HG03060 (cell line): ENCODE data around the gene MYO7A.
"Not testable (repeated sequence)": the region's sequence is repeated elsewhere in the genome, so short reads cannot be mapped to it uniquely, and the experiment has no call there.

Experiments used
- ATAC-seq: cut with Tn5 transposase; IDR thresholded peaks from one replicate; pipeline ENCODE4 v1.9.1; 2021; ENCODE audit warnings: low read depth, moderate number of reproducible peaks; ENCODE audit not compliant: unreplicated experiment

The MYO7A gene

DNA sequence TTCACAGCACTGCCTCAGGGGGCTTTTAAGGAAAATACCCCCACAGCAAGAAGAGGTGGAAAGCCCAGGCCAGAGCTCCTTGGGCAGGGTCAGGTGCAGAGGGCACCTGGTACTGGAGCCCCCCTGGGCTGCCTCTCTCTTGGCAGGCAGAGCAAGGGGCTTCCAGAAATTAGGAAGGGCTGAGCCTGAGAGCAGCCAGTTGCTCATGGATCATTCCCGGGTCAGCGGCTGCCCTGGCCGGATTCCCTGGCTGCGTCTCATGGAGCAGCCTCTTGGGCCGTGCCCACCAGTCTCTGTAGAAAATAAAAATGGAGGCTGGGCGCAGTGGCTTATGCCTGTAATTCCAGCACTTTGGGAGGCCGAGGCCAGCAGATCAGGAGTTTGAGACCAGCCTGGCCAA is 35.7 kb upstream of the MYO7A start:
- ATAC-seq: no peak

DNA sequence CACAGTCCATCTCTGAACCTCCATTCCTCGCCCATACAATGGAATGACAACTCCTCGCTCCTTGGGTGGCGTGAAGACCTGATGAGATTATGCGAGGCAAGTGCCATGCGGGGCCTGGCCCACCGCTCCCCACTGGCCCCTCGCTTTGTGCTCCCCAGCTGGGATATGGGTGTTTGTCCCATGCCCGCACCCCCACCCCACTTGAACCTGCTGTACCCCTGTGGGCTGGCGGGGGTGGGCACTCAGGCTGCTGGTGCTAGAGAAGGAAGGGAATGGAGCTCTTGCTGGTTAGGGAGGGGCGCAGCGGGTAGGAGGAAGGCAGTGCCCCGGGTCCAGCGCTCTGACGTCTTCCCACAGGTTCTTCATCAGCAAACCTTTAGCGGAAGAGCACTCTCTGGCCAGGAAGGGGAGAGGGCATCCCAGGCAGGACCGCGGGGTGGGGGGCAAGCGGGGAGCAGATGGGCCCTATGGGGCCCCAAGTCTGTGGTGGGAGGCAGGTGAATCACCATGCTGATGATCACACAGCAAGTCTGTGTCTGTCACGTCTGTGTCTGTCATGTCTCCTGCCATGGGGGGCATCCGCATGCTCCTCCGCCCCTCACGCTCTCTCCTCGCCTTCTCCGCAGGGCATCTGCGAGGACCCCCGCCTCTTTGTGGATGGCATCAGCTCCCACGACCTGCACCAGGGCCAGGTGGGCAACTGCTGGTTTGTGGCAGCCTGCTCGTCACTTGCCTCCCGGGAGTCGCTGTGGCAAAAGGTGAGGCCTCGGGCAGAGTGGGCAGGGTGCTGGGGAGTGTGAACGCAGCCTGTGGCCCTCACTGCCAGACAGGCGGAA is 34.8 kb upstream of the MYO7A start:
- ATAC-seq: no peak

DNA sequence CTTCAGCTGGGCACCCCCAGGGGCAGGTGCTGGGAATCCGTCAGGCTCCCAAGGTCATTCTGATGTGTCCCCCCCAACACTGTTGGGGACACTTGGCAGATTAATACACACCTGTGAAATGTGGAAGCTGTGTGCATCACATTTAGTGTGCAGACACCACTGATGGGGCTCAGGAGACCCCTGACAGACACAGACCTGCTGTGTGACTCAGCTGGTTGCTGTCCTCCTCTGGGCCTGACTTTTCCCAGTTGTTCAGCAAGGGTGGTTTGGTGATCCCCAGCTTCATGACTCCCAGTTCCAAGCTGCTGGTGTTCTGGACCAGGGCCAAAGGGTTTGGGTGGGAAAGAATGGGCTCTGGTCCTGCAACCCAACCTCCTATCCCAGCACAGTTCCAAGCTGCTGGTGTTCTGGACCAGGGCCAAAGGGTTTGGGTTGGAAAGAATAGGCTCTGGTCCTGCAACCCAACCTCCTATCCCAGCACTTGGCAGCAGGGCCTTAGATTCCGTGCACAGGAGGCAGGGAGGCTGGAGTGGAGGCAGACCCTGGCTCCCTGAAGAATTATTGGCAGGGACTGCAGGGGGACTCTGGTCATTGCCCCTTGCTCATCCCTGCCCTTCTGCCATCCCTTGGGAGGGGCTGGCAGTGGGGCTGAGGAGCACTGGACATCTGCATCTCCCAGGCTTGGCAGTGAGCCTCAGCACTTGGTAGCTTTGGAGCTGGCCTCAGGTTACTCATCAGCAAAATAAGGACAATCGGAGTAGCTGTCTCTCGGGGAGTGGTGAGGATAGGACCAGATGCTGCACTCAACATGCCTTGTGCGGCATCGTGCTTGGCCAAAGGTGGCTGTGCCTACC is 33.8 kb upstream of the MYO7A start:
- no peak for ATAC-seq

DNA sequence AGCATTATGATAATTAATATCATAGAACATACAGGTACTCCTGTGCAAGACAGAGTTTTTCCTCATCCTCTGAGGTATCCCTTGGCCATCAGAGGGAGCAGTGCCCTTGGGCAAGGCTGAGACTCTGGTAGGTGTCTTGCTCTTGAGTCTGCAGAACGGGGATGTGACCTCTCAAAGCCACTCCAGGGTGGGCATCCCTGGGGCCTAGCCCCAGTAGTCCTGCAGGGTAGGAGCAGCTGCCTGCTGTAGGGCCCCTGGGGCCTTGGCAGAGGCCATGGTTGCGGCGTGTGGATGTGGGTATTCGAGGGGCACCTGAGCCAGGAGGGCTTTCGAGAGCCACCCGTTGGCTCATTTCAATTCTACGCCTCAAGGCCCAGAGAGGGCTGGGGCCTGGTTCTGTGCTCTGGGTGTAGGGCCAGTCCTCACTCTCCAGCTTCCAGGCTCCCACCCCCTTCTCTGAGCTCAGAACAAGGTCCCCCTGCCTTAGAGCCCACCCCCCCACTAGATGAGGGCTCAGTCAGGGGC is 33.1 kb upstream of the MYO7A start:
- ATAC-seq: no peak

DNA sequence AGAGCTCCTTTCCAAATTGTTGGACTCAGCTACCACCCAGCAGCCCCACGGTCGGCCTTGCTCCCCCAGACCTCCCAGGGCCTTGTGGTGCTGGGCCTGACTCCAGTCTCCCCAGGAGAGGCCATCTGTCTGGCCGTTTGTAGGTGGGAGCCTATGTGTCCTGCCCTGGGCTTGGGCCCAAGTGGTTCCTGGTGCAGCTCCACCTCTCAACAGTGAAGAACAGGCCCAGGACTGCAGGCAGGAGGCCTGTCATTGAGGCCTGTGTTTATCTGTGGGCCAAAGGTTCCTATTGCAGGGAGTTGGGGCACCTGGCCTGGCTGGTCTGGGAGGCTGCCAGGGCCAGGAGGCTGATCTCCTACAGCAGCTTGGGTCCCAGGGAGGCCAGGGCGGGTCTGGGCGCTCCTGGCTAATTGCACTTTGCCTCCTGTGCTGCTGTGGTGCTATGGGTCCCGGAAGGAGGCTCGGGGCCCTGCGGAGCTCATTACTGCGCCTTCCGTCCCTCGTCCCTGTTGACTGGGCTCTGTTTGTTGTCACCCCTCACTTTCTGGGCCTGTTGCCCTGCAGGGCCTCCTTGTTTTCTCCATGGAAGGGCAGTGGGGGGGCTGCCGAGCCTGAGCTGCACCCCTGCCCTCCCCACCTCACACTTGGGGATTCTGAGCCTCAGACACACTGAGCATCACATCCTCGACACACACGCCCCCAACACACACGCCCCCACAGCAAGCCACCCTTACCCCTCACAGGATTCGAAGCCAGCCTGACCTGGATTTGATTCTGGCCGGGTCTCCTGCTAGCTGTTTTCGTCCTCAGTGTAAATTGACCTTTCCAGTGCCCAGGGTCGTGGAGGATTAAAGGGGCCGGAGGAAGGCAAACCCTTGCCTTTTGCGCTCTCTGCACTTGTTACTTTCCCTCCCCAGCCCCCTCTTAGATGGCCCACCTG is 32.2 kb upstream of the MYO7A start:
- ATAC-seq: no peak

DNA sequence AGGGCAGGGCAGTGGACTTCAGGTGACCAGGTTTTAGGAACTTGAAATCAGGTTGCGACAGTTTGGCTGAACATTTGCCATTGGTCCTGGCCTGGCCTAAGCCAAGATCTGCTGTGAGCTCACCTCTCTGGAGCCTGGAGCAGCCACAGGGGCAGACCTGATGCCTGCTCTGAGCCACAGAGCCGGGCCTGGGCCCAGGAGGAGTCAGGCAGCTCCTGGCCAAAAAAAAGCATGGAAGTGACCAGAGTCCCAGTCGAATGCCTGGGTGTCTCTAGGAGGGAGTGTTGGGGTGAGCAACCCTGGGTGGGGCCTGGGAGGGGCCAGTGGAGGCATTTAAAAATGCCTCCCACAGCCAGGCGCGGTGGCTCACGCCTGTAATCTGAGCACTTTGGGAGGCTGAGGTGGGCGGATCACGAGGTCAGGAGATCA is 31.4 kb upstream of the MYO7A start:
- ATAC-seq: no peak

DNA sequence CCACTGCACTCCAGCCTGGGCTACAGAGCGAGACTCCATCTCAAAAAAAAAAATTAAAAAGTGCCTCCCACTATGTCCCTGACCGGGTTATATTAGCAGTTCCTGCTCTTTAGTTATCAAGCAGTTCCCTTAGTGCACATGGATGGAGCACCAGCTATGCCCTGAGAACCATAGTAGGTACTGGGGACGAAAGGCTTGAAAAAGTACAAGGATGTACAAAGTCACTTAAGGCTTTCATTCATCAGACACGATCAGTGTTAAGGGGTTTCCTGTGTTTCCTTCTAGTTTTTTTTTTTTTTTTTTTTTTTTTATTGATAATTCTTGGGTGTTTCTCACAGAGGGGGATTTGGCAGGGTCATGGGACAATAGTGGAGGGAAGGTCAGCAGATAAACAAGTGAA is 30.9 kb upstream of the MYO7A start:
- not testable (repeated sequence) for ATAC-seq

DNA sequence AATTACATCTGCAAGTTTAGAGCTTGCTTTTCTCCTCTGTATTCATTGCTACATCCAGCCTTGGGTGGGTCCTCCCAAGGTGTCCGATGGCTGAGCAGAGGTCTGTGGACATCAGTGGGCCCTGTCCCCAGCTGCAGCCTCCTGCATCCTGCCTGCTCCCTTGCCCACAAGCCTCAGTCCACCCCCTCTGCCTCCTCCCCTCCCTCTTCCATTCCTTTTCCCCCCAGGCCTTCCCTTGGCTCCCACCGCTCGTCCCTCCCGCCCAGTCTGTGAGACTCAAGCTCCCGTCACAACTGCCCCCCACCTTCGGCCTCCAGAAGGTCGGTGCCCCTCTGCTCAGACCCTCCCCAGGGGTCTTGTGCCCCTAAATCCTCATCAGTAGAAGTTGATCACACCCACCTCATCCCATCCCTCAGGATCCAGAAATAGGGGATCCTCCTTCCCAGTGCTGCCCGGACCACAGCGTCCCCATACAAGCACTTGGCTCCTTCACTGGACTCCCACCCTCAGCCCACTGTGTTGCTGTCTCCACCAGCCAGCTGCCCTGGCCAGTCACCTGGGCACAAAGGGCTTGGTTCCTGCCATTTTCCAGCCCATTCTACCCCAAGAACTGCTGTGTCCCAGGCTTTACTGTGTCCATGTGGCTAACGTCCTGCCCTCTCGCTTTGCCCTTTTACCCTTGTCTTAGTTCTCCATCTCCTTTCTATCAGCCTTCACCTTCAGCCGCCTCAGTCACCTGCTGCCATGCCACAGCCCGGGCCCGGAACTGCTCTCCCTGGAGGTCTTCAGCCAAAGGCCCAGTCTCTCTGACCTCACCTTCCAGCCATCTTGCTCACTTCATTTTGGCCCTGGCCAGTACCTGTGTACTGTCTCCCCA is 27.6 kb upstream of the MYO7A start:
- ATAC-seq: no peak

DNA sequence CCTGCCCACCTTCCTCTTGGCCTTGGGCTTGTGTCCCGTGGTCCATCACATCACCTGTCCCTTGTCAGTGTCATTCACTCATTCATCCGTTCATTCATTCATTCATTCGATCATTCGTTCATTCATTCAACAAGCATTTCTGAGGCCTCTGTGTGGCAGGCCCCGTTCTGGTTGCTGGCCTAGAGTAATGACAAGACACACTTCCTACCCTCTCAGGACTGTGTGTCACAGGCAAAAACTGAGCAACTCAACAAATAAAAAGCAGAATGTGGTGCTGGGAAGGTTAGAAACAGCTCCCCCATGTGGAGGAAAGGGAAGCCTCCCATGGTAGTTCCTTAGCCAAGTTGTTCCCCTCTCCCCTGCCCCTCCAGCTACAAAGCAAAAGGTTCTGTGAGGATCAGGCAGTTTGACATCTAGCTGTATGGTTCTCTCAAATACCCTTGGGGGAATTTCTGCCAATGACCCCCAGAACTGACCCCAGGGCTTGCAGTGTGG is 27.0 kb upstream of the MYO7A start:
- no peak for ATAC-seq

DNA sequence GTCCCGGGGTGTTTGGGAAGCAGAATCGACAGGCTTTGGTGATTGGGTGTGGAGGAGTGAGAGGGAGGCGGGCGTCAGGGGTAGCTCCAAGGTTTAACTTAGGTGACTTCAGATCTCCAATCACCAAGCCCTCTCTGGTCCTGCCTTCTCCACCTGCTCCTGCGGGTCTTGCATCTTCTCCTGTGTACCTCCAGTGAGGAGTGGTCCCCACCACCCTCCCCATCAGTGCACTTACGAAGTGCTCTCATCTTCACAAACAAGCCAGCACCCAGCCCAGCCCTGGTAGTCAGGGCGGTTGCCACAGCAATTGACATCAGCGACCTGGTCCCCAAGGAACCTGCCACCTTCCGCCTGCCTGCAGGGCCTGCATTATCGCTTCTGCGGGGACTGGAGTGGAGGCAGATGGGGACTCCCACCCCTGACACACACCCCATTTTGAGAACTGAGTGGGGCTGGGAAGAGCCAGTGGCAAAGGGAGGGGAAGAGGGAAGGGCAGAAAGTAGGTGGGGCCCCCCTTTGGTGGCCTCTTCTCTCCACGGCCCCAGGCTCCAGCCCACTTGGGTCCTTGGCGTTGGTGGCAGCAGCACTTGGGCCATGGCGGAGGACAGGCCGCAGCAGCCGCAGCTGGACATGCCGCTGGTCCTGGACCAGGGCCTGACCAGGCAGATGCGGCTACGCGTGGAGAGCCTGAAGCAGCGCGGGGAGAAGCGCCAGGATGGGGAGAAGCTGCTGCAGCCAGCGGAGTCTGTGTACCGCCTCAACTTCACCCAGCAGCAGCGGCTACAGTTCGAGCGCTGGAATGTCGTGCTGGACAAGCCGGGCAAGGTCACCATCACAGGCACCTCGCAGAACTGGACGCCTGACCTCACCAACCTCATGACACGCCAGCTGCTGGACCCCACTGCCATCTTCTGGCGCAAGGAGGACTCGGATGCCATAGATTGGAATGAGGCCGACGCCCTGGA is 25.5 kb upstream of the MYO7A start, which contains the start of gene OMP:
Gene OMP, plus strand, starts transcription at position 595 of the 965 bp plus-strand sequence. Its CDS starts 0 bp downstream, at position 595.
- ATAC-seq: no peak

DNA sequence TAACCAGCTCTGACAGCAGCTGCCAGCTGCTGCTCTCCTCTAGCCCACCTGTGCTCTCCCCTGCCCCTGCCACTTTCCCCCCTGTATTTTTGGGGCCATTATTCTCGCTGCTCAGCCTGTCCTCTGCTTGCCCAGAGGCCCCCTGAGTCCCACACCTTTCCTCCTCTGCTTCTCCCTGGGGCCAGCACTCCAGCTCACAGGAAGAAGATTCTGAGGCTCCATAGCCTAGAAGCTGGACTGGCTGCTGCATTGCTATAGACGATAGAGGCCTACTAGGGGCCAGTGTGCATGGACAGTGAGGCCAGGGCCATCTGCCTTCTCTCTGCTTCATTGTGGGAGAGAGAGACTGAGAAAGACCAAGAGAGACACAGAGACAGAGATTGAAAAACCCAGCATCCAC is 24.7 kb upstream of the MYO7A start:
- ATAC-seq: no peak

DNA sequence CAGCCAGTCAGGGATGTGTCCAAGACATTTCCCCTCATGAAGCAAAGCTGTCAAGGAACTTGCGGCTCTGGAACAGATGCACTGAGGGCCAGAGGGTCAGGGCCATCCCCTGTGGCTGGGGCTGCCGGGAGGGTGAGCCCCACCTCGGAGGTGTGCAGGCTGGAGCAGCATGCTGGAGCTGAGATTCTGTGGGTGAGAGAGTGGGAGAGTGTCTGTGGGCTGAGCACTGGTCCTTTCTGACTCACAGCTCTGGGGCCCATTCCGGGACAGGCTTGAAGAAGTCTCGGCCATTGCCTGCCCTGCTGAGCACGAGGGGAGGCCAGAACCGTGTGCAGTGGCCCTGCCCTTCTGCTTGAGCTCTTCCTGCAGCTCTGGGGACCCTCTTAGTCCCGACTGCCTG is 23.3 kb upstream of the MYO7A start:
- ATAC-seq: no peak

DNA sequence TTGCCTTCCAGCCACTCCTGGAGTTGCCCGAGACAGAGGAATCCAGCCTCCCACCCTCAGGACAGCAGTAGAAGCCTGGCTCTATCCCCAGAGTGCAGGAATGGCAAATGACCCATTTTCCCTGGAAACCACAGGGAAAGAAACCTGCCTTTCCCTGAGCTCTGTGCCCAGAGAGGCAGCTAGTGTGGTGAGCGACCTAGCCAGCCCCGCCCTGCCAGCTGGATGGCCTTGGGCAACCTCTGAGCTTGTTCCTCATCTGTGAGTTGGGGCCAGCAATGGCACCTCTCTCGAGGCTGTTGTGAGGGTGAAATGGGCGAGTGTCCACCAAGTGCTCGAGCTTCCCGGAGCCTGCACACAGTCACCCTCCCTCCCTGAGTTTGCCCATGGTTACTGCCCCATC is 21.7 kb upstream of the MYO7A start:
- ATAC-seq: no peak

DNA sequence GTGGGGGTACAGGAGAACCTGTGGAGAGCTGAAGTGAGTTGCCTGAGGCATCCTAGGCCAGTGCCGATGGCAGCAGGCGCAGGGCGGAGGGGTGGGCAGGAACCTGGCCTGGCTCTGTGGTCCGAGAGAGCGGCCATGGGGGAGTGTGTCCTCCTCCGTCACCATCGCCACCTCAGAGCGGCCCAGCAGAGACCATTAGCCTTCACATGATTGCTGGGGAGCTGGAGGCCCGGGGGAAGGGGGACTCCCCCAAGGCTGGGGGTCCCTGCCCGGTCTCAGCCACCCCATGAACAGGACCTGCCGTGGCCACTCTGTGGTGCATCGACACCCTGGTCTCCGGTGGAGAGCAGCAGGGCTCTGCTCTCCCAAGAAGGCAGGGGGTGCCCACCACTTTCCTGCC is 21.3 kb upstream of the MYO7A start:
- no peak for ATAC-seq

DNA sequence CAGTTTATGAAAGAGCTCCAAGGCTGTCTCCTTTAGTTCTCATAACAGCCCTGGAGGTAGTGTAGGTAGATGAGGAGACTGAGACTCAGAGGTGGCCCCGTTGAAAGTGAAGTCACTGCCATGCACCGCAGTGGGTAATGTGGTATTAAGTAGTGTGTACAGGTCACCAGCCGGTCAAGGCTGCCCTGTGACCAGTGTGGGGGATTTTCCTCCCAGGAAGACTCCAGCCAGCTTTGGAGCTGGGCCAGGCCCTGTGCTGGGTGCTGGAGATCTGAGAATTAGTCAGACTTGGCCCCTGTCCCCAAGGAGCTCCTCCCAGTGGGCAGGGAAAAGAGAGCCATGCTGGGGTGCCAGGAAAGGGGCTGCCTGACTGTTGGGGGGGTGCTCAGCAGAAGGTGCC is 20.1 kb upstream of the MYO7A start:
- no peak for ATAC-seq

DNA sequence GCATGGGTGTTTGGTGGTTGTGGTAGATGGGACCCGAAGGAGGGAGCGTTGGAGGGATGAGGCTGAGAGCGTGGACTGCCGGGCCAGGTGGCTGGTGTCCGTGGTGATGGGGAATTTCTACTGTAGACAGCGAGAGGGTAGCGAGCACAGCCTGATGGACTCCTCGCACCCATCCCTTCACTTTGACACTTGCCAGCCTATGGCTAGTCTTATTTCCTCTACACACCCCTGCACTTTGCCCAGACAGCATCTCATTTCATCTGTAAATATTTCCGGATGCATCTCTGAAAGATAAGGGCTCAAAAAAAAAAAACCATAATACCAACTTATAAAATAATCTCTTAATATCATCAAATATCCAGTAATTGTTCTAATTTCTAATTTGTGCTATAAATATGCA is 19.6 kb upstream of the MYO7A start:
- ATAC-seq: no peak

DNA sequence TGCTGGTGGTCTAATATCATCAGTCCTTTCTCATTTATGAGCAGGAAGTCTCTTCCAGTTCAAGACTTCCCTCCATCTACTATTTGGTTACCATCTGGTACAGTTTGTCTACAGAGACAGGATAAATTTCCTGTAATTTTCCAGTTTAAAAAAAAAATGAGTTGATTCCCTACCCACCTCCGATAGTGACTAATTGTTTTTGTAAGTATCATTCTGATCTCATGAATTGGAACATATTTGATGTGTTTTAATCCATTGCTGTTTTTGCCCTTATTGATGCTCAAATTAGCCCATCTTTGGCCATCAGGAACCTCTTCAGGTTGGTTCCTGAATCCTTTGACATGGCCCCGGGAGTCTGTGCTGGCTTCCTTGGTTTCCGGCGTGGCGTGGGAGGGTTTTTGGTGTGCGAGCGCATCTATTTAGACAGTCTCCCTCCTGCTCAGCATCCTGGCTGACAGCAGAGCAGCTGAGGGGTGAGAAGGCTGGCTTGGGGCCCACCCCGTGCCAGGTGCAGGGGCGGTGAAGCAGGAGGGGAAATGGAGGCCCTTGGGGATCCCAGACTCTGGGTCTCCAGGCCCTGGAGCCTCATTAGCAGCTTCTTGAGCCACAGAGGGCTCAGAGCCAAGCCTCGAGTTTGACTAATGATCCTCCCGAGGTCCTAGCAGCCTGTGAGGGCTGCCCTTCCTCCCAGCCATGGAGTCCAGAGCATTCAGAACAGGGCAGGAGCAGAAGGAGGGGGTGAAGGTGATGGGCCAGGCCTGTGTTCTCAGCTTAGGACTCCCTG is 18.6 kb upstream of the MYO7A start:
- no peak for ATAC-seq
